Right hindlimb (tissue), 1 donor: ENCODE data around the gene GSG1L.
A peak's percentile ranks its signal among the peaks of the same experiment; 100 is the strongest.
"Not testable (repeated sequence)": the region's sequence is repeated elsewhere in the genome, so short reads cannot be mapped to it uniquely, and the experiment has no call there.

ENCODE experiments used
- DNase-seq: peaks from one replicate; pipeline ENCODE4 v3.0.0-alpha.2; 2018

The GSG1L gene

GRCh38 chr16:28011971-28012445, 51.5 kb downstream of the GSG1L start:
- peak; percentile 85 for DNase-seq

GRCh38 chr16:28011223-28011622, 52.3 kb downstream of the GSG1L start:
- DNase-seq, result no peak

- DNase-seq, result no peak
Measured at GRCh38 chr16:28010671-28011070, 52.8 kb downstream of the GSG1L start.

GRCh38 chr16:28009586-28010373, 53.7 kb downstream of the GSG1L start:
- DNase-seq, result no peak

DNA sequence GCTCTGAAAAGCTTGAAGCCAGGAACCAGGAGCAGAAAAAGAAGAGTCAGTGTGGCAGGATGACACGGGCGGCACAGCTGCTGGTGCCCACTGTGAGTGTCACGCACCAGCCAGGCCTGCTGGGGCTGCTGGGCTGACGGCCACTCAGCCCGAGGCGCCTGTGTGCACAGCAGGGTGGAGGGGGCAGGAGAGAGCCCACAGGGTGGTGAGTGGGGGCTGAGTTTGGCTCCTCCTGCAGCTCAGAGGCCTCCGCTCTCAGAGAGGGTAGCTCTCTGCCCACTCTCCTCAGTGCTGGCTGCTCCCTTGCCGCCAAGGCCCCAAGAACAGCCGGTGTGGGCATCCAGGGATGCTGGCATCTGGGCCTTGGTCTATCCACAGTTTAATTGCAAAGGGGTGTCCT, 59.6 kb downstream of the GSG1L start:
- DNase-seq, result peak; percentile 38

- DNase-seq, result no peak
Measured at GRCh38 chr16:28003021-28003865, 60.3 kb downstream of the GSG1L start.

- DNase-seq, result no peak
Measured at GRCh38 chr16:28001642-28002041, 61.9 kb downstream of the GSG1L start.

- DNase-seq, result no peak
Measured at GRCh38 chr16:28001184-28001583, 62.3 kb downstream of the GSG1L start.

DNA sequence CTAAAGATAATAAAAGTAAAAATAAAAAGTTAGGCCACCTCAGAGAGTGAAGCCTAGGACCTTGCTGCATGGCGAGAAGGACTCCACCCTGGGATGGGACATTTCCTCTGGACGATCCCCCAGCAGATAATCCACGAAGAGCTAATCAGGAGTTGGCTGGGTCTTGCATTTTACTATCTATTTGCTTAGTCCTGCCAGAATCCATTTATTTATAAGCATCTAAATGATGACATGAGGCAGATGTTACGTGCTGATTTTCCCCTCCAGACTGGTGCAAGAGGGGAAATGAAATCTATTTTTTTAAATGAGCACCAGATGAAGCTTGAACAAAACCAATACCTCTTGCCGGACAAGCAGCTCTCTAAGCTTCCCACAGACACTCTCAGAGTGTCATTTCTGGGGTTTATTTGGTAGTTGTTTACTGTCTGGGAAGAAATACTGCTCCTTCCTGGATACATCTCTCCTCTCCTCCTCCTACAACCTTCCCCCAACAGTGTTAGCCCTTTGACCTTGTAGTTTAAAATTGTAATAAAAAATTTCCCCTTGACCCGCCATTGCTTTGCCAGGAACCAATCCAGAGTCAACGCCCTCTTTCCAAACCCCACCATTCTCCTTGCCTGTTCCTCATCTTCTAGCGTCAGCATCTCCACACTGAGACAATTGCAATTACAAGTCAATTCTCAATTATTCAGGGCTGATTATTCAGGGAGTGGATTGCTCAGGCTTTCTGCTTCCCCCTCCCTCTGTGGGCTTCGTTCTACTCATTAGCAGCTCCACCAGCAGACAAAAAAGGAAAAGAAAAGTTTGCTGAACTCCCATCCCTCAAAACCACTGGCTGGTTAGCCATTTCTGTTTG, 63.0 kb downstream of the GSG1L start:
- no peak for DNase-seq

DNA sequence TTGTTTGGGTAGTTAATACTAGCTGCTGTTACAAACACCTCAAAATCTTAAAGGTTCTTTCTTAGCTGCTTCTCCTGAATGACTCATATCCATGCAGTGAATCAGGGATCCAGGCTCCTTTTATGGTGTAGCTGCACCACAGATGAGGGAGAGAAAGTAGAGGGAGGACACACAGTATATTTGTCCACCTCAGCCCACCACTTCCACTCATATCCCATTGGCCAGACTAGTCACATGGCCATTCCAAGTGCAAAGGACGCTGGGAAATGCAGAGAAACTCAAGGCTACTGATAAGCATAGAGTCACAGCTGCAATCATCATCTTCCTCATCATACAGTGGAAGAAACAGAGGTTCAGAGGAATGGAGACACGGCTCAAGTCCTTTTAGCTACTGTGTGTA, 63.8 kb downstream of the GSG1L start:
- DNase-seq, result no peak

DNA sequence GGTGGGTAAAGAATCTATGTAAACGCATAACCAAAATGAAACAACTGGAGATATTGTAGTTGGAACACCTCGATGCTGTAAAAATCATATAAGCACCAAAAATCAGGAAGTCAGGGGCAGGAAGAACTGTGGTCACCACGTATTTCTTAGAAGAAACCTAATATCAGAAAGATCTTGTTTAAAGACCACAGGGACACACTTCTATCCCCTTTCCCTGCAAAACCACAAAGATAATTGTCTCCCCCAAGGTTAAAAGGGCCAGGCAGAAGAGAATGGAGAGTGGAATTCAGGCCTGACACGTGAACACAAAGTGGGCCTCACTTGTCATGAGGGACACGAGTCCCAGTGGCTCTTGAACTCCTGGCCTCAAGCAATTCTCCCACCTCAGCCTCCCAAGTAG, 68.1 kb downstream of the GSG1L start:
- DNase-seq, result no peak

DNA sequence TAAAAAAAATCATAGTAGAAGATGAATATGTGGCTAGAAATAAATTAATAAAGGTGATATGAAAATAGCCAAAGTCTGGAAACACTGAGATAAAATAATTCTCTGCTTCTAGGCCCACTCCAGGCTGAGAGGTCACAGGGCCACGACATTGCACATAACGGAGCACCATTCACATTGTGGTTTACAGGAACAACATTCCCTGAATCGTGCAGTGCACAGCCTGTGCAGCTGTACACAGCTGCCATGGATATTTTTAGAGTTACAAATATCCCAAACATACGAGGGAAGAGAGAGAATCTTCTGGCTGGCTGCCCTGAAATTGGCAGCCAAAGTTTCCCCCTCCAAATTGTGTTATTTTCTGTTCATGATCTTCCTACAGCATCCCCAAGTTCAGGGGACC, 68.8 kb downstream of the GSG1L start:
- DNase-seq, result no peak

DNA sequence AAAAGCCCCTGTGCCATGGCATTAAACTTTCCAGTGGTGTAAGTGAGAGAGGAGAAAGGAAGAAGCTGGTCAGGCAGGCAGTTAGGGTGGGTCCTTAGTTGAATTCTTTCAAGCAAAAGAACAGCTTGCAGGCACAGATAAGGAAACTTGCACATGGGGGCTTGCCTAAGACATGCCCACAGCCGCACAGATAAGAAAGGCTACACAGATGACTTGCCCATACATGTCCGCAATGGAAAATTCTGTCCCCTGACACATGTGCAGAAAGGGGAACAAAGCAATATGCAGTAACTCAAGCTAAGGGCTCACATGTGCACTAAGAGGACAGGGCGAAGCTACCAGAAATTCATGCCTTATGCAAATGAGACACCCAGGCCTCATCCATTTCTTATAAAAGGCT, 69.9 kb downstream of the GSG1L start:
- DNase-seq, result no peak

DNA sequence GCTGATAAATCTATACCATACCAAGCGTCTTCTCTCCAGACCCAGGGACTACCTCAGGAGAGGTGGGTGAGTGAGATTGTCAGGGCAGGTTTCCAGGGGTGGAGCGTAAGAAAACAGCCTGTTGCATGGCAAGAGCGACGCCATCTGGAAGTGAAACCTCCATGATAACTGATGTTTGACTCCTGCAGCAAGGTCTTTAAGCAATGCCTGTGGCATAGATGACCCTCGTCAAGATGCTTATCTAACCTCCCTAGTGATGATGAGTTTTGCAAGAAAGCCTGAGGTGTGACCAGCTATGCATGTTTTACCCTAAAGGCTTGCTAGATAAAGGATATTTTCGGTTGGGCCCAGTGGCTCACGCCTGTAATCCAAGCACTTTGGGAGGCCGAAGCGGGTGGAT, 71.6 kb downstream of the GSG1L start:
- no peak for DNase-seq

DNA sequence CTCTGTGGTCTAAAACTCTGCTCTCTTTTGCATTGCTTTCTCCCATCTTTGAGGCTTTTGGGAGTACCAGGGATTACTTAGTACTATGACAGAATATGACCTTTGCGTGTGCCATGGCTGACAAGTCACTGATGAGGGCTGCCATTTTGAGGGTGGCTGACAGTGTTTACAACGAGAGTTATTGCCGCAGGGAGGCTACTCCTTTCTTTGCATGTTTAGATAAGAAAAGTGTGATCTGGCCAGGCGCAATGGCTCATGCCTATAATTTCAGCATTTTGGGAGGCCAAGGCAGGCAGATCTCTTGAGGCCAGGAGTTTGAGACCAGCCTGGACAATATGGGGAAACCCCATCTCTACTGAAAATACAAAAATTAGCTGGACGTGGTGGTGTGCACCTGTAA, 77.5 kb downstream of the GSG1L start:
- DNase-seq, result no peak

GRCh38 chr16:27984121-27984520, 79.4 kb downstream of the GSG1L start:
- no peak for DNase-seq

DNA sequence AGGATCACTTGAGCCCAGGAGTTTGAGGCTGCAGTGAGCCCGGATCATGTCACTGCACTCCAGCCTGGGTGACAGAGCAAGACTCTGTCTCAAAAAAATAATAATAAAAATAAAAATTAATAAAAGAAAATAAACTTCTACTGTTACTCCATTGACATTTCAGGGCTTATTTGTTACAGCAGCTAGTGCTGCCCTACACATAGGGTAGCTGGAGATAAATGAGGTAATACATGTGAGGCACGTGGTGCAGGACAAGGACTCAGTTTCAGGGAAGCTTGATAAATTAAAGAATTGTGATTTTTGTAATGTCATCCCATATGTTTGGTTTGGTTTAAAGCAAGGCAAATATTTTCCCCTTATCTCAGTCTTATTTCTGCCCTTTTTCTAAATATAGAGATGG, 80.3 kb downstream of the GSG1L start:
- no peak for DNase-seq

DNA sequence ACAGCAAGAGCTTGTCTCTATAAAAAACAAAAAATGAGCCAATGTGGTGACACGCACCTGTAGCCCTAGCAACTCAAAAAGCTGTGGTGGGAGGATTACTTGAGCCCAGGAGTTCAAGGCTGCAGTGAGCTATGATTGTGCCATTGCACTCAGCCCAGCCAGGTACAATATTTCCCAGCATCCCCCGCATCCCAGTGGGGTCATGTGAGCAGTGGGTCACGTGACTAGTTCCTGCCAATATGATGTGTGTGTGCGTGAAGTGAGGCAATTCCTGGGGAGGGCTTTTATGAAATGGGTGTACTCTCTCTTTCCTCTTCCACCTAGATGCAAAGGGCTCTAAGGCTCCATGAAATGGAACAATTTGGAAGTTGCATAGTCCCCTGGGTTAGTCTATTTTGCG, 81.3 kb downstream of the GSG1L start:
- DNase-seq, result no peak

GRCh38 chr16:27980919-27981700, 82.4 kb downstream of the GSG1L start:
- DNase-seq, result peak; percentile 34

- DNase-seq, result peak; percentile 52
Measured at GRCh38 chr16:27980076-27980775, 83.3 kb downstream of the GSG1L start.

DNA sequence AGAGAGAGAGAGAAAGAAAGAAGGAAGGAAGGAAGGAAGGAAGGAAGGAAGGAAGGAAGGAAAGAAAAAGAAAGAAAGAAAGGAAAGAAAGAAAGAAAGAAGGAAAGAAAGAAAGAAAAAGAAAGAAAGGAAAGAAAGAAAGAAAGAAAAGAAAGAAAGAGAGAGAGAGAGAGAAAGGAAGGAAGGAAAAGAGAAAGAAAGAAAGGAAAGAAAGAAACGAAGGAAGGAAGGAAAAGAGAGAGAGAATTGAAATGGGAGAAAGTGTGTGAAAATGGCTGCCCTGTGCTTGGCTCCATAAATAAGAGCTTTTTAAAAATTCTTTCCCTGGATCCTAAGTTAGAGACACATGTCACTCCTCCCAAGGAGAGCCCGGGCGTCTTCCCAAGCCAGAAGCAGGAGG, 83.8 kb downstream of the GSG1L start:
- DNase-seq, result not testable (repeated sequence)

DNA sequence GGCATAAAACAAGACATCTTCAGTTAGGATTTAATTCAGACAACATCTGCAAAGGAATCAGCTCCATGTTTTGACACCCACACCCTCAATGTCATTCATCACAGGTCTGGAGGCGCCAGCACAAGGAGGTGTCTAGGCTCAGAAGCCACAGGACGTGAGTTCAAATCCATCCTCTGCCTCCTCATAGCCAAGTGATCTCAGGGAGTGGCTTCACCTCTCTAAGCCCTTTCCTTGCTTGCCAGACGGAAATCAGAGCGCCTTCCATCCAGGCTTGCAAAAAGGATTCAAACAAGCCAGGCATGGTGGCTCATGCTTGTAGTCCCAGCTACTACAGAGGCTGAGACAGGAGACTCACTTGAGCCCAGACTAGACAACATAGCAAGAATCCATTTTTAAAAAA, 84.6 kb downstream of the GSG1L start:
- DNase-seq, result no peak
